HG03457 (cell line): ENCODE data around the gene BRINP3.

ENCODE experiments used
- ATAC-seq: cut with Tn5 transposase; IDR thresholded peaks from one replicate; pipeline ENCODE4 v1.9.1; 2021; ENCODE audit warnings: moderate number of reproducible peaks; ENCODE audit not compliant: unreplicated experiment

BRINP3 gene

GRCh38 chr1:190453550-190453949 is 24.1 kb downstream of the BRINP3 start:
- no peak for ATAC-seq

GRCh38 chr1:190452272-190452848 is 25.3 kb downstream of the BRINP3 start:
- no peak for ATAC-seq

- ATAC-seq: no peak
Observed at GRCh38 chr1:190444464-190444863, 33.2 kb downstream of the BRINP3 start.

GRCh38 chr1:190439447-190439846 is 38.2 kb downstream of the BRINP3 start:
- ATAC-seq: no peak

- no peak for ATAC-seq
Observed at GRCh38 chr1:190436615-190437014, 41.0 kb downstream of the BRINP3 start.

GRCh38 chr1:190429932-190430331 is 47.7 kb downstream of the BRINP3 start:
- ATAC-seq: no peak

- no peak for ATAC-seq
Observed at GRCh38 chr1:190429141-190429540, 48.5 kb downstream of the BRINP3 start.

GRCh38 chr1:190416239-190416638 is 61.4 kb downstream of the BRINP3 start:
- no peak for ATAC-seq

GRCh38 chr1:190413142-190413541 is 64.5 kb downstream of the BRINP3 start:
- no peak for ATAC-seq

GRCh38 chr1:190403402-190403801 is 74.3 kb downstream of the BRINP3 start:
- ATAC-seq: no peak

GRCh38 chr1:190399233-190399632 is 78.4 kb downstream of the BRINP3 start:
- no peak for ATAC-seq

- no peak for ATAC-seq
Observed at GRCh38 chr1:190391582-190391981, 86.1 kb downstream of the BRINP3 start.

GRCh38 chr1:190377991-190378390 is 99.7 kb downstream of the BRINP3 start:
- no peak for ATAC-seq

- no peak for ATAC-seq
Observed at GRCh38 chr1:190377294-190377693, 100.4 kb downstream of the BRINP3 start.

- ATAC-seq: no peak
Observed at GRCh38 chr1:190376044-190376443, 101.6 kb downstream of the BRINP3 start.

- no peak for ATAC-seq
Observed at GRCh38 chr1:190373705-190374336, 103.8 kb downstream of the BRINP3 start.

GRCh38 chr1:190367200-190367599 is 110.5 kb downstream of the BRINP3 start:
- no peak for ATAC-seq

- ATAC-seq: no peak
Observed at GRCh38 chr1:190365283-190365682, 112.4 kb downstream of the BRINP3 start.

- no peak for ATAC-seq
Observed at GRCh38 chr1:190353538-190354101, 124.0 kb downstream of the BRINP3 start.

- no peak for ATAC-seq
Observed at GRCh38 chr1:190344454-190344853, 133.2 kb downstream of the BRINP3 start.

GRCh38 chr1:190338829-190339228 is 138.8 kb downstream of the BRINP3 start:
- ATAC-seq: no peak

- ATAC-seq: no peak
Observed at GRCh38 chr1:190328871-190329270, 148.8 kb downstream of the BRINP3 start.

- no peak for ATAC-seq
Observed at GRCh38 chr1:190328361-190328760, 149.3 kb downstream of the BRINP3 start.
